DND-41 (cell line): ENCODE data around the gene SLC37A3.
"Not testable (repeated sequence)": the region's sequence is repeated elsewhere in the genome, so short reads cannot be mapped to it uniquely, and the experiment has no call there.

Experiments
- ATAC-seq: fragments of 200-7000 bp; cut with Tn5 transposase; 3 replicates; pipeline ENCODE4 v1.9.1; 2021; ENCODE audit warnings: low read depth; ENCODE audit not compliant: insufficient read depth
- DNase-seq: peaks from one replicate; pipeline ENCODE4 v3.0.0-alpha.2; 2020
- H2AFZ ChIP-seq: 2 replicates; pipeline ENCODE4 v1.6.0; 2012; ENCODE audit warnings: low read depth, low read length
- H3K27ac ChIP-seq: 2 replicates; pipeline ENCODE4 v1.5.1; 2012; ENCODE audit warnings: low read length, inconsistent platforms
- H3K27me3 ChIP-seq: fragments of 200-600 bp; sonication (generic); 2 replicates; pipeline ENCODE4 v1.6.0; 2012; ENCODE audit warnings: low read length, mild to moderate bottlenecking, inconsistent platforms; ENCODE audit not compliant: insufficient read depth, poor library complexity
- H3K36me3 ChIP-seq: 2 replicates; pipeline ENCODE4 v1.5.1; 2012; ENCODE audit warnings: low read length, inconsistent platforms; ENCODE audit not compliant: insufficient read depth
- H3K4me1 ChIP-seq: 2 replicates; pipeline ENCODE4 v1.5.1; 2012; ENCODE audit warnings: mild to moderate bottlenecking, low read length; ENCODE audit not compliant: insufficient read depth
- H3K4me2 ChIP-seq: 2 replicates; pipeline ENCODE4 v1.6.0; 2012; ENCODE audit warnings: mild to moderate bottlenecking, moderate library complexity, low read length, inconsistent platforms; ENCODE audit not compliant: insufficient read depth
- H3K4me3 ChIP-seq, 2 experiments: fragments of 200-600 bp in 1 of 2; shearing (Covaris generic) in 1 of 2; 2 replicates each; pipeline ENCODE4 v1.5.1; 2012 to 2016; ENCODE audit warnings: inconsistent platforms in 2 of 2, low read length in 2 of 2, mild to moderate bottlenecking in 2 of 2, low read depth in 1 of 2, moderate library complexity in 1 of 2
- H3K79me2 ChIP-seq: 2 replicates; pipeline ENCODE4 v1.6.0; 2012; ENCODE audit warnings: low read length, inconsistent platforms; ENCODE audit not compliant: insufficient read depth
- H3K9ac ChIP-seq: 2 replicates; pipeline ENCODE4 v1.6.0; 2012; ENCODE audit warnings: low read depth, mild to moderate bottlenecking, inconsistent platforms, low read length, moderate library complexity
- H3K9me3 ChIP-seq: 2 replicates; pipeline ENCODE4 v1.5.1; 2012; ENCODE audit warnings: low read length, moderate library complexity, mild to moderate bottlenecking, inconsistent platforms; ENCODE audit not compliant: insufficient read depth, severe bottlenecking
- H4K20me1 ChIP-seq: 2 replicates; pipeline ENCODE4 v1.6.0; 2012; ENCODE audit warnings: low read length; ENCODE audit not compliant: insufficient read depth
- EZH2 ChIP-seq: IDR thresholded peaks from 3 replicates; pipeline ENCODE4 v1.6.1; 2012; ENCODE audit warnings: borderline replicate concordance, low read depth, mild to moderate bottlenecking, moderate library complexity, low read length, inconsistent platforms; ENCODE audit not compliant: severe bottlenecking
- TF ChIP-seq, protein P1 (sequence below): IDR thresholded peaks from 2 replicates; pipeline ENCODE4 v1.5.1; 2012; ENCODE audit warnings: borderline replicate concordance, low read length, moderate library complexity, mild to moderate bottlenecking; ENCODE audit not compliant: poor library complexity, severe bottlenecking; ENCODE audit errors: extremely low read depth

The SLC37A3 gene

DNA sequence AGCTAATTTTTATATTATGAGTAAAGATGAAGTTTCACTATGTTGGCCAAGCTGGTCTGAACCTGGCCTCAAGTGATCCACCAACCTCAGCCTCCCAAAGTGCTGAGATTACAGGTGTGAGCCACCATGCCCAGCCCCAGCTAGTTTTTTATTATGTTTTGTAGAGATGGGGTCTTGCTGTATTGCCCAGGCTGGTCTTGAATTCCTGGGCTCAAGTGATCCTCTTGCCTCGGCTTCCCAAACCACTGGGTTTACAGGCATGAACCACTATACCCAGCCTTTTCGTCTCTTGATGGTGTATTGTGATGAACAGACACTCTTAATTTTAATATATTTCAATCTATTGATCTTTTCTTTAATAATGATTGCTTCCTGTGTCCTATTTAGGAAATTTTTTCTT is 23.2 kb upstream of the SLC37A3 start:
- DNase-seq (no peak), ATAC-seq (no peak)
- Histone ChIP-seq H3K79me2 (no peaks in the 10 kb centered on the region), H3K4me2 (no peak overlapping the region), H2AFZ (no peak overlapping the region), H3K36me3 (no peaks in the 10 kb centered on the region), H3K27me3 (no peaks in the 10 kb centered on the region), H4K20me1 (no peaks in the 10 kb centered on the region), H3K4me1 (peaks cover 12% of the 10 kb centered on the region), H3K27ac (no peak overlapping the region), H3K9ac (no peak overlapping the region), H3K9me3 (no peaks in the 10 kb centered on the region), H3K4me3 (no peak overlapping the region)
- TF ChIP-seq, protein P1, sequence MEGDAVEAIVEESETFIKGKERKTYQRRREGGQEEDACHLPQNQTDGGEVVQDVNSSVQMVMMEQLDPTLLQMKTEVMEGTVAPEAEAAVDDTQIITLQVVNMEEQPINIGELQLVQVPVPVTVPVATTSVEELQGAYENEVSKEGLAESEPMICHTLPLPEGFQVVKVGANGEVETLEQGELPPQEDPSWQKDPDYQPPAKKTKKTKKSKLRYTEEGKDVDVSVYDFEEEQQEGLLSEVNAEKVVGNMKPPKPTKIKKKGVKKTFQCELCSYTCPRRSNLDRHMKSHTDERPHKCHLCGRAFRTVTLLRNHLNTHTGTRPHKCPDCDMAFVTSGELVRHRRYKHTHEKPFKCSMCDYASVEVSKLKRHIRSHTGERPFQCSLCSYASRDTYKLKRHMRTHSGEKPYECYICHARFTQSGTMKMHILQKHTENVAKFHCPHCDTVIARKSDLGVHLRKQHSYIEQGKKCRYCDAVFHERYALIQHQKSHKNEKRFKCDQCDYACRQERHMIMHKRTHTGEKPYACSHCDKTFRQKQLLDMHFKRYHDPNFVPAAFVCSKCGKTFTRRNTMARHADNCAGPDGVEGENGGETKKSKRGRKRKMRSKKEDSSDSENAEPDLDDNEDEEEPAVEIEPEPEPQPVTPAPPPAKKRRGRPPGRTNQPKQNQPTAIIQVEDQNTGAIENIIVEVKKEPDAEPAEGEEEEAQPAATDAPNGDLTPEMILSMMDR = no peak
- no peak for TF ChIP-seq EZH2

DNA sequence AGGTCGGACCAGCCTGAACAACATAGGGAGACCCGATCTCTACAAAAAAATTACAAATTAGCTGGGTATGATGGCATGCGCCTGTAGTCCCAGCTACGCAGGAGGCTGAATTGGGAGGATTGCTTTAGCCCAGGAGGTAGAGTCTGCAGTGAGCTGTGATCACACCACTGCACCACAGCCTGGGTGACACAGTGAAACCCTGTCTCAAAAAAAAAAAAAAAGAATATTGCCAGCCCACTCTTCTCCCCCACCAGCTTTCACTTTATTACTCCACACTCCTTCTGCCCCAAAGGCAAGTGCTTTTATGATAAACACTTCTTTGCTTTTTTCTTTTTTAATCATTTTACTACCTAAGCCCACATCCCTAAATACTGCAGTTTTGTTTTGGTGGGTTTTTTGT is 20.3 kb upstream of the SLC37A3 start:
- no peaks in the 10 kb centered on the region for H3K36me3 ChIP-seq
- no peaks in the 10 kb centered on the region for H3K79me2 ChIP-seq
- TF ChIP-seq EZH2 = no peak
- TF ChIP-seq, protein P1 = no peak
- H2AFZ ChIP-seq = no peak overlapping the region
- H3K4me2 ChIP-seq = no peak overlapping the region
- H3K27ac ChIP-seq = no peak overlapping the region
- peaks cover 20% of the 10 kb centered on the region for H3K4me1 ChIP-seq
- H3K9ac ChIP-seq = no peak overlapping the region
- H3K27me3 ChIP-seq = no peaks in the 10 kb centered on the region
- DNase-seq = no peak
- no peaks in the 10 kb centered on the region for H4K20me1 ChIP-seq
- H3K4me3 ChIP-seq = no peak overlapping the region
- no peaks in the 10 kb centered on the region for H3K9me3 ChIP-seq
- no peak for ATAC-seq

DNA sequence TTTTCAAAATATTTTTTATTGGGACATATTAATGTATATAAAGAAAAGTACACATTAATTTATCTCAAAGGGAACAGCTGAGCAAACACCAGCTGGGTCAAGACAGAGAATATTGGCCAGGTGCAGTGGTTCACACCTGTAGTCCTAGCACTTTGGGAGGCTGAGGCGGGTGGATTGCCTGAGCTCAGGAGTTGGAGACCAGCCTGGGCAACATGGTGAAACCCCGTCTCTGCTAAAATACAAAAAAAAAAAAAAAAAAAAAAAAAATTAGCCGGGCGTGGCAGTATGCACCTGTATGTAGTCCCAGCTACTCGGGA is 19.8 kb upstream of the SLC37A3 start:
- peak overlapping the region; percentile 71; the same call in 1 of the 2 replicates for H3K27ac ChIP-seq

DNA sequence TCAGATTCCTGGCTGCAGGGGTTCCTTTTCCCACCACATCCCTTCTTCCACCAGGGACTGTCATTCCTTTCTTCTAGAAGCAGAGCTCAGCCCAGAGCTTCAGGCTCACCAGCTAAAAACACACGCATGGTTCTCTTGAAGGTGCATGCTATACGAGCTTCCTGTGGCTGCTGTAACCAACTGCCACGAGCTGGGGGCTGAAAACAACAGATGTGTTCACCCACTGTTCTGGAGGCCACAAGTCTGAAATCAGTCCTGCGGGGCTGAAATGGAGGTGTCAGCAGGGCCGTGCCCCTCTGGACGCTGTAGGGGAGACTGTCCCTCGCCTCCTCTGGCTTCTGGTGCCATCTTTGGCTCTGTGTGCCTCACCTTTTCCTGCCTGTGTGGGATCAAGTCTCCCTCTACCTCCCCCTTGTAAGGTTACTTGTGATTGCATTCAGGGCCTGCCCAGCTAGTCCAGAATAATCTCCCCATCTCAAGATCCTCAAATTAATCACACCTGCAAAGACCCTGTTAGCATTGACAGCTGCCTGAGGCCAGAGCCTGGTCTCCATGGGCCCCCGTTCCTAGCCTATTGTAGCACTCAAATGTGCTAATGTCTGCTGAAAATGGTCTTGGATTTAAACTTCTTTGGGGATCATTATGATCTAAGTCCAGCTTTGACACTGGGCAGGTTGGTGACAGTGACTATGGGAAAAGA is 19.3 kb upstream of the SLC37A3 start:
- Histone ChIP-seq H3K27me3 (no peaks in the 10 kb centered on the region), H3K79me2 (no peaks in the 10 kb centered on the region), H3K9ac (peak overlapping the region; percentile 5; the same call in 1 of the 2 replicates), H3K9me3 (no peaks in the 10 kb centered on the region), H3K4me1 (peaks cover 20% of the 10 kb centered on the region), H2AFZ (peak overlapping the region; percentile 59; the same call in 1 of the 2 replicates), H3K4me3 (no peak overlapping the region), H4K20me1 (no peaks in the 10 kb centered on the region), H3K27ac (peak overlapping the region; percentile 71), H3K36me3 (no peaks in the 10 kb centered on the region), H3K4me2 (no peak overlapping the region; the same call in 1 of the 2 replicates)
- ATAC-seq (peak; percentile 89), DNase-seq (peak; percentile 60)
- TF ChIP-seq EZH2 = no peak
- TF ChIP-seq, protein P1 = no peak

More for the DNA sequence above, 19.8 kb upstream of the SLC37A3 start:
- not testable (repeated sequence) for H3K79me2 ChIP-seq, ATAC-seq, H3K27me3 ChIP-seq, H3K9me3 ChIP-seq, H2AFZ ChIP-seq, H4K20me1 ChIP-seq, DNase-seq, H3K36me3 ChIP-seq, H3K9ac ChIP-seq, H3K4me3 ChIP-seq, H3K4me2 ChIP-seq
- peaks cover 20% of the 10 kb centered on the region for H3K4me1 ChIP-seq
